Islet precursor cell (in vitro differentiated cells): Measurements from ENCODE around the gene THBS3.
"Not testable (repeated sequence)": the region's sequence is repeated elsewhere in the genome, so short reads cannot be mapped to it uniquely, and the experiment has no call there.

Source experiments
- DNase-seq: peaks from one replicate; pipeline ENCODE4 v3.0.0-alpha.2; 2018

Gene THBS3

GRCh38 chr1:155207806-155208540 lies at the start of gene THBS3:
Gene THBS3 (minus strand): TSS chr1:155207897. CDS start chr1:155207876, 21 bp downstream.
- DNase-seq: peak; percentile 83

DNA sequence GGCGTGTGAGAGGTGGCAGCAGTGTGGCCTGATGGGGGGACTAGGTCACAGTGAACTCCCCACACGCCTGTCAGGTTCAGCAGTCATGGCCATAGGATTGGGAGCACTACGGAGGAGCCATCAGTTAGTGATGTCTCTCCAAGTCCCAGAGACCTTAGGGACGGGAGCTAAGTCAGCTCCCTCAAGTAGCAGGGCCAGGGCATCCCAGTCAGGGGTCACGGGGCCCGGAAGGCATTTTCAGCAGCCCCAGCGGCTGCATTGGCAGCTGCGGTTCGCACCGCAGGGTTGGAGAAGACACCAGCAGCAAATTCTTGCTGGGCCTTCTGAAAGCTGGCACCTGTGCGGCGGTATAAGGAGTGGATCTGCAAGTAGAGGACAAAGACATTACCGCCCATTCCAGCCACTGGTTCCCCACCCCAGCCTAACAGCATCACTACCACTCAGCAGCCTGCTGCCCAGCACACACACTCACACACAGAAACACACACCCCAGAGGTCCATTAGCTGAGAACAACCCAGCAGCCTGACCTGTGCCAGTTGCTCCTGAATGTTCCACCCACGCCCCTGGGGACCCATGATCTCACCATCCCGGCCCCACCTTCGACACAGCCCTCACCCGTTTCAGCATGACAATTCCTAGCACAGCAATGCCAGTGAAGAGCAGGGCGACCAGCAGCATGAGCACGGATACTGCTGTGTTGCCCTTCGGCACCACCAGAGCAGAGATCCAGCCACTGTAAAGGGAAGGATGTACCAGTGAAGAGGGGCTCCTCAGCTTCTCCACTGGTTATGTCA lies 48.6 kb upstream of the THBS3 start:
- no peak for DNase-seq

DNA sequence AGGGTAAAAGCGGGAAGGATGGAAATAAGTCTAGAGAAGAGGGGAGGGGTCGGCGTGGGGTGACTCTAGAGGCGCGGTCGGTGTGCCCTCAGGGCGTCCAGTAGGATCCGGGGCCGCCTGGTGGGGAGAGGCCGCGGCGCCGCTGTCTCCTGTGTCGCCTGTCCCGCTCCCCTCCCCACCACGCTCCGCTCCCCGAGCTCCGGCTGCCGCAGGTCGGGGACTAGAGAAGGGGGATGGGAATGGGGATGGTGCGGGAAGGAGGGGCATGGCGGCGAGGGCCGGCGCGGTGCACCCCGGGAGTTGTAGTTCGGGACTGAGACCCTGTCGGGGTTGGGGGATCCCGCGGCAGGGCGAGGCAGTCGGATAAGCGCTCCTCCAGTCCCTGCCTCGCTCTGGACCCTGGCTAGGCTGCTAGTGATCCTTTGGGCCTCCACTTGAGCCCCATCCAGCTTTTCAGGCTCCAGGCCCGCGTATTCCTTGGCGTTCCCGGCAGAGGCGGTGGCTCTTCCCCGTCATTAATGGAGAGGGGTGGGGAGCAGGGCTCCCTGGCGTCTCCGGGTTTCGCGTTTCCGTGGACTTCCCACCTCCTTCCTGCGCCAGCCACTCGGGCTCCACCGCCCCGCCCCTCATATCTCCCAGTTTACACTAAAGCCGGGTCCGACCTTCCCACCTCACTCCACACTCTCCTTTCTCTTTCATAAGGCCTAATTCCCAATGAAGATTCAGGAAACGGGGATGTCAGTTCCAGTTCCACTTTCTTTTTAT lies 47.7 kb upstream of the THBS3 start, which contains the start of gene ENTREP3:
Gene ENTREP3 (minus strand): TSS at position 241 of the 765 bp plus-strand sequence. CDS start 606 bp downstream, outside the sequence.
- DNase-seq: peak; percentile 93

DNA sequence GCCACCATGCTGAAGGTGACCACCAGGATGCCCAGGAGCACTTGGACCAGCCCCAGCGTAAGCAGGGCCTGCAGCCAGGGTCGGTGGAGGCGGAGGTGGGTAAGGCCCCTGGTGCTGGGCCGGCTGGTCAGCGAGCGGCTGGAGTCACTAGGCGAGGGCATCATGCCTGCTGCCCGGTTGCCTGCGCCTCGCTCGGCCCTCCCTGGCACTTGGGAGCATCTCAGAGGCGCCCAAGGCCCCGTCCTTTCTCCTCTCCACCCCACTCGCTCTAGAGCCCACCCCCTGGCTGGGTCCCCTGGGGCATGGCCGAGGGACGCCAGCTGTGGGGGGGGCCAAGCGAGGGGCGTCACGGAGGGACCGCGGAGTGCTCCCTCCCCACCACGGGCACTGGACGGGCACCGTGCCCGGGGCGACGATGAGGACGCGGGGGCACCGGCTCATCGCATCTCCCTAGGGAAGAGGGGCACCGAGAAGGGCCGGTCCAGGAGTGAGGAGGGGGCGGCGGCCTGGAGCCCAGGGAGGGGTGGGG lies 47.1 kb upstream of the THBS3 start:
- no peak for DNase-seq

DNA sequence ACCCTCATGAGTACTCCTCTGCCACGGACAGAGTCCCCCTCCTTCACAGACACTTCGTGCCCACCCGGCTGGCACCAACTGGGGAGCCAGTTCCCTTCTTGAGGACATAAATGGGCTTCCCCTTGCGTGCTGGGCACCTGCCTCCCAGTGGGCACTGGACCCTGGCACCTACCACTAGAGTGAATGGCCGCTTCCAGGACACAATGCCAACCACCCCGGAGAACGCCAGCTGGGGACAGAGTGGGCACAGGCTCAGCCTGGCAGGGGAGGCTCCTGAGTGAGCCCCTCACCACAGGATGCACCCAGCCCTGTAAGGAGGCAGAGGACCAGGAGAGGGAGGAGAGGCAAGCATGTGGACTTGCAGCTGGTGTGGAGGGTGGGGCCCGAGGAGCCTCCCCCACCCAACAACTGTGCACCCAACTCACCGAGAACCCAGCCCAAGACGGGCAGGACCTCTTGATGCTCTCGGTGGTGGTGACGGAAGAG lies 46.6 kb upstream of the THBS3 start:
- no peak for DNase-seq

GRCh38 chr1:155253797-155254196 lies 46.1 kb upstream of the THBS3 start:
- DNase-seq: no peak

- DNase-seq: no peak
Measured at GRCh38 chr1:155253208-155253607, 45.5 kb upstream of the THBS3 start.

GRCh38 chr1:155251566-155251965 lies 43.9 kb upstream of the THBS3 start:
- DNase-seq: no peak

GRCh38 chr1:155250633-155251449 lies 43.1 kb upstream of the THBS3 start:
- DNase-seq: peak; percentile 98

DNA sequence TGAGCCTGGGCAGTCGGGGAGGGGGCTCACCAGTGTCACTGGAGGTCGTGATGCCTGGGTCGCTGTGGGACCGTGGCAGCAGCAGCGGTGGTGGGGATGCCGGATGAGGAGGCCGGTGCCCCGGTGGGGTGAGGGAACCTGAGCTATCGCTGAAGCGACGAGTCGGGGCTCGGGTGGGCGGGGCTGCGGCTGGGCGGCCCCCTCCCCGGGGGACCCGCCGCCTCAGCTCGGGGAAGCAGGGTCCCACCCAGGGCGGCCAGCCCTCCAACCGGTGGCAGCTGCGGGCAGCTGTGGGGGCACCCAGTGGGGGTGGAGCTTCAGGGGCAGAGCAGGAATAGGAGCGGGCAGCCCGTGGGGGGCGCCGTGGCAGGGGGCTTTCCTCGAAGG lies 42.5 kb upstream of the THBS3 start:
- no peak for DNase-seq

DNA sequence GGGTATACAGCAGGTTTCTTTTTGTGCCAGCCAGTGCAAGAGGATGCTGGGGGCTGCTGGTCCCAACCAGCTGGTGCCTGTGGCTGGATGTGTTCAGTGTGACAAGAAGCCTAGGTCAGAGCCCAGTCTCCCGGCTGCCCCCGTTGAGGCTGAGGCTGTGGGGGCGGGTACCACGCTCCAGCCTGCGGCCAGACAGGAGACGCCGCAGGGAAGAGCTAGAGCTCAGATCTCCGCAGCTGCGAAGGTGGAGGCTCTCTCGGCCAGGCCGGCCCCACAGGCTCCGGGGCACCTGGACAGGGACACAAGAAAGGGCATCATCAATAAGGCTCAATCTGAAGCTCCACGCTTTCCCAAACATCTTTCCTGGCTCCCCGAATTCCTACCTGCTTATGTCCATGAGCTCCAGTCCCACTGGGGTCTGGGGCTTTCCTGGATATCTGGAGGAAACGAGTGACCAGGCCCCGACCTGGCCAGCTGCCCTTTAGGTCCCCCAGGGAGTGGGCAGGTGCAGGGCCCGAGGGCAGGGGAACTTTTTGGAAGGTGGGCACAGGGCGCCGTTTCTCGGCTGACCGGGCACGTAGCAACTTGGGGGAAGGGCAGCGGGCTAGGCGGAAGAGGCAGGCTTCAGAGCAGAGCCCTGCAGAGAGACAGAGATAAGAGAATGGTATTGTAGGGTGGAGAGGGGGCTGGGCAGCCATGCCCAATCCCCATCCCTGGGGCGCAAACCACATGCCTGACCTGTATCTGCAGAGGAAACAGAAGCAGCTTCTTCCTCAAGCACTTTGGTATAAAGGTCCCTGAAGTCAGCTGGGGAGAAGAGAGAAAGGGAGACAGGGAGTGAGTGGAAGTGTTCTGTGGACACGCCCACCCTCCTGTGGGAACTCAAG lies 40.2 kb upstream of the THBS3 start:
- DNase-seq: no peak

DNA sequence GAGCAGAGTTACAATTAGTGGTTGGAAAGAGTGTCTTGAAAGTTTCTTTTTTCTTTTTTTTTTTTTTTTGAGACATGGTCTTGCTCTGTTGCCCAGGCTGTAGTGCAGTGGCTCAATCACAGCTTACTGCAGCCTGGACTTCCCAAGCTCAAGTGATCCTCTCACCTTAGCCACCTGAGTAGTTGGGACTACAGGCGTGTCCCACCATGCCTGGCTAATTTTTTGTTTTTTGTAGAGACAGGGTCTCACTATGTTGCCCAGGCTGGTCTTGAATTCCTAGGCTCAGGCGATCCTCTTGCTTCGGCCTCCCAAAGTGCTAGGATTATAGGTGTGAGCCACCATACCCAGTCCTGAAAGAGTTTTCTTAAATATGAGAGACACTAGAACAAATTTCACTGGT lies 39.1 kb upstream of the THBS3 start:
- not testable (repeated sequence) for DNase-seq

DNA sequence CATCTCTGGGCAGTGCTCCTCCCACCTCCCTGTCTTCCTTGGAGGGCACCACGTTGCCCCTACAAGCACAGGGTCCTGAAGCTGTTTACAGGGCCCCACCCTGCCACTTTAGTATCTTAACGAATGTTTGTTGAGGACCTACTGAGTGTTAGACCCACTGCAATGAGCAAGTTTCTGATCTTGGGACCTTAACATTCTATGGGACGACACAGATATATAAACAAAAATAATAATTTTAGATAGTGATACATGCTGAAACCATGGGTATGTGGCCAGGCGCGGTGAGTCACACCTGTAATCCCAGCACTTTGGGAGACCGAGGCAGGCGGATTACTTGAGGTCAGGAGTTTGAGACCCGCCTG lies 37.4 kb upstream of the THBS3 start:
- no peak for DNase-seq

DNA sequence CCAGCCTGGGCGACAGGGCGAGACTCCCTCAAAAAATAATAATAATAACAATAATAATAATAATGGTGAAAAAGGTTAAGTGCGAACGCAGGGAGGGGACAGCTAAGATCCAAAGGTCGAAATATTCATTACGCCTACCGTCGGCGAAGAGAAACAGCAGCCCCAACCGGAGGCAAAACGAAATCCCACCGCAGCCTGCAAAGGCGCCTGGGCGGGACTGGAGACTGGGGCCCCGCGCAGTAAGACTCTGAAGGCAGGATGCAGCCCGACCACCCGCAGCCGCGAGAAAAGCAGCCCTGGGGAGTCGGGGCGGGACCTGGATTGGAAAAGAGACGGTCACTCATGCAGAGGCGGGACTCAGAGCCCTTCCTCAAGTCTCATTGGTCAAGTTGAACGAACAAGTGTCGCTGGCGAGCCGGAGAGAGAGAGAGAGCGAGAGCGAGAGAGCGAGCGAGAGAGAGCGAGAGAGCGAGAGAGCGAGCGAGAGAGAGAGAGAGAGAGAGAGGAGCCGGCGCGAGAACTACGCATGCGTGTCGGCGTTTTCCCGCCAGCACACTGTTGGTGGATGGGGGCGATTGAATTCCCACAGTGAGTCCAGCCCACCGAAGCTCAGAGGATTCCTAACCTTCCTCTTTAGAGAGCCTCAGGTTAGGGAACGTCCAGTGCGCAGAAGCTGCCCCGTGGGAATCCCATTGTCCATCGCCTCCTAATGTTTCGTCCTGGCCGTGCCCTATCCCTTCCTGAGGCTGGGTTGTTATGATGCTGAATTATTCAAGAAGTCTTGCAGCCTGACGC lies 36.9 kb upstream of the THBS3 start:
- DNase-seq: peak; percentile 100

DNA sequence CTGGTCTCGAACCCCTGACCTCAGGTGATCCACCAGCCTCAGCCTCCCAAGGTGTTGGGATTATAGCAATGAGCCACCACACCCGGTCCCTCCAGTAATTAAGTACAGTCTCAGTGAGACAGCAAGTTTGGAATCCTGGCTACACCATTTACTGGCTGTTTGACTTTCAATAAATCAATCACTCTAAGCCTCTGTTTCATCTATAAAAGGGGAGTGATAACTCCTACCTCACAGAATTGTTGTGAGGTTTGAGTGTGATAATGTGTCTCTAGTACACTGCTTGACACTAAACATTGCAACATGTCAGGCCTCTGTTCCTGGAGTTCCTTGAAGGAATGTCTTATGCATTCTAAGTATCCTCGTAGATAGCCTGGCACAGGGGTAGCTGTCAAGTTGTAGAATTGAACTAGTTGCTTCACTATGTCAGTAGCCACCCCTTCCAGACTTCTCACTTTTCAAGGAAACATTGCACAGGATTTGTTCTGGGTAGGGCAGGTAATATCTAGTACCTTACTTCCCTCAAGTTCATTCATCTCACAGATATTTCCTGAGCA lies 35.2 kb upstream of the THBS3 start:
- no peak for DNase-seq

GRCh38 chr1:155241841-155242264 lies 34.2 kb upstream of the THBS3 start:
- no peak for DNase-seq

DNA sequence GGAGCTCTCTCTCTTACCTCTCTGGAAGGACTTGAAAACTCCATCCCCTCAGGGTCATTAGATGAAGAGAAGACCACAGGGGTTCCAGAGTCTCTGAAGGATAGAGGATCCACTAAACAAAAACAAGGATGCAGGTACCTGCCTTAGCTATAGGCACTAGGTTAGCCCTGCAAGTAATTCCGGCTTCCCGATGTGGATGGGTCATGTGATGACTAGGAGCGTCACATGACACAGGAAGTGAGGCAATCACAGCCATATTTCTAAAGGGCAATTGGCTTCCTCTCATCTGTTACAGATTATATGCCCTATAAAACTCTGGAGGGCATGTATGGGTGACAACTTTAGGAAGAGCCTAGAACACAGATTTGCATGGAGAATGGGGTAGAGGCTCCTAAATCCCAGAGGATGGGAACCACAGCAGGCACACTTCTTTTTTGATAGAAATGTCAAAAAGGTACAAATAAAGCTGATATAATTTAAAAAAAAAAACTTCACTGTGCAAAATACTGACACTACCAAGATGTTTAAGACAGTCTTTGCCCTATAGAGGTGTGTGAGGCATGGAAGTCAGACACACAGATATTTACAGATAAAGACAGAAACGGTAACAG lies 33.5 kb upstream of the THBS3 start:
- DNase-seq: peak; percentile 82

DNA sequence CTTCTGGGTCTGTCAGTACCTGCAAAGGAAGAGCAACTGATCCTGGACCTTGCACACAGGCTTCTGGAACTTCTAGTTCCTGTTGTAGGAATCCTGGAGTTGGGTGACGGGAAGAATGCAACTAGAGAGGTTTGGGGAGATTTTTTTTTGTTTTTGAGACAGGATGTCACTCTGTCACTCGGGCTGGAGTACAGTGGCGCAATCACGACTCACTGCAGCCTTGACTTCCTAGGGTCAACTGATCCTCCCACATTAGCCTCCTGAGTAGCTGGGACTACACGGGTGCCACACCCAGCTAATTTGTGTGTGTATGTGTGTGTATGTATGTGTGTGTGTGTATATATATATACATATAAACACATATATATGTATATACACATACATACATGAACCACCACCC lies 28.8 kb upstream of the THBS3 start:
- no peak for DNase-seq

DNA sequence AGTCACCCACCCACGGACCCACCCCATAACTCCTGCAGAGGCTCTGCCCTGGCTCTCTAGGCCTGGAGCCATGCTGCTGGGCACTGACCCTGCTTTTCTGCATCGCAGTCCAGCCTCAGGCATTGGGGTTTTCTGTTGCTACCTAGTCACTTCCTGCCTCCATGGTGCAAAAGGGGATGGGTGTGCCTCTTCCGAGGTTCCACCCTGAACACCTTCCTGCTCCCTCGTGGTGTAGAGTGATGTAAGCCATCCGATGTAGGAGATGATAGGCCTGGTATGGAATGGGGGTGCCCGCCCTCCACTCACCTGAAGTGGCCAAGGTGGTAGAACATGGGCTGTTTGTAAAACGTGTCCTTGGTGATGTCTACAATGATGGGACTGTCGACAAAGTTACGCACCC lies 27.7 kb upstream of the THBS3 start:
- not testable (repeated sequence) for DNase-seq
